DOHH2 (cell line): Measurements from ENCODE around the gene ATE1.

ENCODE experiments used
- EZH2phosphoT487 ChIP-seq: fragments of 200-600 bp; sonication (generic); IDR thresholded peaks from 2 replicates; pipeline ENCODE4 v1.6.1; 2017; ENCODE audit warnings: borderline replicate concordance, mild to moderate bottlenecking, antibody characterized with exemption, low read length, moderate library complexity, mixed read lengths
- TF ChIP-seq, protein P1 (sequence below): fragments of 200-600 bp; sonication (generic); IDR thresholded peaks from one replicate; pipeline ENCODE4 v1.5.1; 2014; ENCODE audit warnings: antibody characterized with exemption, mild to moderate bottlenecking, low read depth, low read length; ENCODE audit not compliant: poor library complexity, severe bottlenecking

DNA sequence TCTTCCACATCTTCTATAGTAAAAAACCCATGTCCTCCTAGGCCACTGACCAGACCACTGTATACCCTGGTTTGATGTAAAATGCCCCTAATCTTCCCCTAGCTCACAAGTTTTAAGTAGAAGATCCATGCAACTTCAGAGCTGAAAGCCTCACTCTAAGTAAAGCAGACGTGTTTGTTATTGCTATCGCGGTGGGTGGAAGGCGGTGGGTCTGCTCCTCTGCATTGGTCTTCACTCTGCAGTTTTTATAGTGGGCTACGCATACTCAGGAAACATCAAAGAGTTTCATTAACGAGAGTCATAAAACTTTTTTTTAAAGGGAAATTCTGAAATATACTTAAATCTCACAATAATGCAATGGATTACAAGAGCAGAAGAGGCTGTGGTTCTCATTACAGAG, 91.7 kb downstream of the ATE1 start:
- TF ChIP-seq, protein P1, sequence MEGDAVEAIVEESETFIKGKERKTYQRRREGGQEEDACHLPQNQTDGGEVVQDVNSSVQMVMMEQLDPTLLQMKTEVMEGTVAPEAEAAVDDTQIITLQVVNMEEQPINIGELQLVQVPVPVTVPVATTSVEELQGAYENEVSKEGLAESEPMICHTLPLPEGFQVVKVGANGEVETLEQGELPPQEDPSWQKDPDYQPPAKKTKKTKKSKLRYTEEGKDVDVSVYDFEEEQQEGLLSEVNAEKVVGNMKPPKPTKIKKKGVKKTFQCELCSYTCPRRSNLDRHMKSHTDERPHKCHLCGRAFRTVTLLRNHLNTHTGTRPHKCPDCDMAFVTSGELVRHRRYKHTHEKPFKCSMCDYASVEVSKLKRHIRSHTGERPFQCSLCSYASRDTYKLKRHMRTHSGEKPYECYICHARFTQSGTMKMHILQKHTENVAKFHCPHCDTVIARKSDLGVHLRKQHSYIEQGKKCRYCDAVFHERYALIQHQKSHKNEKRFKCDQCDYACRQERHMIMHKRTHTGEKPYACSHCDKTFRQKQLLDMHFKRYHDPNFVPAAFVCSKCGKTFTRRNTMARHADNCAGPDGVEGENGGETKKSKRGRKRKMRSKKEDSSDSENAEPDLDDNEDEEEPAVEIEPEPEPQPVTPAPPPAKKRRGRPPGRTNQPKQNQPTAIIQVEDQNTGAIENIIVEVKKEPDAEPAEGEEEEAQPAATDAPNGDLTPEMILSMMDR = no peak
- TF ChIP-seq EZH2phosphoT487 = no peak
